Activated naive CD8-positive, alpha-beta T cell (primary cell): ENCODE measurements around the gene DND1.
A peak's percentile ranks its signal among the peaks of the same experiment; 100 is the strongest.
"Not testable (repeated sequence)": the region's sequence is repeated elsewhere in the genome, so short reads cannot be mapped to it uniquely, and the experiment has no call there.

Experiments used
- H3K27ac Mint-ChIP-seq: one replicate; pipeline ENCODE4 v1.8.0; 2021; ENCODE audit warnings: mixed read lengths
- H3K27me3 Mint-ChIP-seq: one replicate; pipeline ENCODE4 v1.8.0; 2021; ENCODE audit warnings: mixed read lengths
- H3K36me3 Mint-ChIP-seq: one replicate; pipeline ENCODE4 v1.8.0; 2021; ENCODE audit warnings: mixed read lengths
- H3K4me1 Mint-ChIP-seq: one replicate; pipeline ENCODE4 v1.8.0; 2021; ENCODE audit warnings: low read depth, mixed read lengths
- H3K4me3 Mint-ChIP-seq: one replicate; pipeline ENCODE4 v1.8.0; 2021; ENCODE audit warnings: mild to moderate bottlenecking, mixed read lengths
- H3K9me3 Mint-ChIP-seq: one replicate; pipeline ENCODE4 v1.8.0; 2021; ENCODE audit warnings: low read depth, mixed read lengths

DND1 gene

DNA sequence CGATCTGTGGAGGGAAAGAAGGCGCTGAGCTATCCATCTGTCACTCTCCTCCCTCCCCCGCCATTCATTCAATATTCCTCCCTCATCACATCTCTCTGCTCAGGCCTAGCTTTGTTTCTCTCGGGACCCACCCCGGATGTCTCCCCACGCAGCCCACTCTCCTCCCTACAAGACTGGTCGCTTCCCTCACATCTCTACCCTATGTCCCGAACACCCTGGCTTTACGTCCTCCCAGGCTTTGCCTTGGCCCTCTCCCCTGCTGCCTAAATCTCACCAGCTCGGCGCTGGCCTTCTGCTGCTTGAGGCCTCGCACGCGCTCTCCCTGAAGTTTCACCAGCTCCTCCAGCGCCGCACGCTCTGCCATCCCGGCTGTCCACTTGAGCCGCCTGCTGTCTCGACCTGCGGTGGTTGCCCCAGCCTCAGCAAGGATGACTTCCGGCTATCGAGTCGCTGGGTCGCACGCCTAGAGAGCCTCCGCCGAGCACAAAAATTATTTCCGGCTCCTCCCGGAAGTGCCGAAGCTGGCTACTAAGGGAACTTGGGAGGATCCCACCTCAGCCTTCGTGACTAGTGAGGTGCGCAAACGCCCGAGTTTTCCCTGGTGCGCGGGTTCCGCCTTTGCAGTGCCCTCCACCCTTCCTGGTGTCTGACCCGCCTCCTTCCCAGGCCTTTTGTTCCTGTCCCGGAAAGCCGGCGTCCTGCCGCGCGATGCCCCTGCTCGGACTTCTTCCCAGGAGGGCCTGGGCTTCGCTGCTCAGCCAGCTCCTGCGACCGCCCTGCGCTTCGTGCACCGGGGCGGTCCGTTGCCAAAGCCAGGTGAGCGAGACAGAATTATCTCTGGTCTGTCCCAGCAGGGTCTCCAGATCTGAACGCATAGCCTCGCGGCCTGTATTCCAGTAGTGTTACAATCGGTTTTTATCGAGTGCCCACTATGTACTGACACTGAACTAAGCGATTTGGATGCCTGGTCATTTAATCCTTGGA is 17.9 kb upstream of the DND1 start, which contains the start of the genes HARS1 and HARS2:
Gene HARS1 (minus strand): TSS at position 430 of the 984 bp plus-strand sequence. CDS start 66 bp downstream, at position 364.
Gene HARS2 (plus strand): TSS at position 515 of the 984 bp plus-strand sequence. CDS start 194 bp downstream, at position 709.
- peak within 1 kb of the TSS; percentile 100 for H3K4me3 Mint-ChIP-seq
- H3K9me3 Mint-ChIP-seq: no peaks in the 10 kb centered on the region
- peaks cover 44% of the 10 kb centered on the region for H3K4me1 Mint-ChIP-seq
- H3K27me3 Mint-ChIP-seq: no peaks in the 10 kb centered on the region
- H3K27ac Mint-ChIP-seq: peak within 1 kb of the TSS; percentile 99
- peaks cover 4% of the 10 kb centered on the region for H3K36me3 Mint-ChIP-seq

DNA sequence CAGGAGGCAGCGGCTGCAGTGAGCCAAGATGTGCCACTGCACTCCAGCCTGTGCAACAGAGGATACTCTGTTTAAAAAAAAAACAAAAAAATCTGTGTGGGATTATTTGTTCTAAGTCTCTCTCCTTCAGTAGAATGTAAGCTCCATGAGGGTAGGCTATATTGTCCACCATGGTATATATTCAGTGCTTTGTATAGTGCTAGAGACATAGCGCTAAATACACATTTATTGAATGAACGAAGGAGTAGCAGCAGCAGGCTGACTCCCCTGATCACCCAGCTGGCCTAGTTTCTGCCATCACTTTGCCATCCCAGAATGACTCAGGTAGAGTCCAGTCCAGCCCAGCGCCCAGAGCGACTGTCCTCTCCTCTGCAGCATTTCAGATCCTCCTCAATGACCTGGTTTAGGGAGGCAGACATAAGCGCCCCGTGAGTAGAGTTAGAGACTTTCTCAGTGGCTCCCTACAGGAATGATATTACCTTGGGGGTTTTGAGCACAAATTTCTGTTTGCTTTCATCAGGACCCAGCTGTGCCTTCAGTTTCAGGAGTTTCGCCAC is 17.1 kb upstream of the DND1 start:
- Mint-ChIP-seq H3K4me3 (peak overlapping the region; percentile 100), H3K9me3 (no peaks in the 10 kb centered on the region), H3K36me3 (peaks cover 4% of the 10 kb centered on the region), H3K27ac (peak overlapping the region; percentile 99), H3K4me1 (peaks cover 44% of the 10 kb centered on the region), H3K27me3 (no peaks in the 10 kb centered on the region)

DNA sequence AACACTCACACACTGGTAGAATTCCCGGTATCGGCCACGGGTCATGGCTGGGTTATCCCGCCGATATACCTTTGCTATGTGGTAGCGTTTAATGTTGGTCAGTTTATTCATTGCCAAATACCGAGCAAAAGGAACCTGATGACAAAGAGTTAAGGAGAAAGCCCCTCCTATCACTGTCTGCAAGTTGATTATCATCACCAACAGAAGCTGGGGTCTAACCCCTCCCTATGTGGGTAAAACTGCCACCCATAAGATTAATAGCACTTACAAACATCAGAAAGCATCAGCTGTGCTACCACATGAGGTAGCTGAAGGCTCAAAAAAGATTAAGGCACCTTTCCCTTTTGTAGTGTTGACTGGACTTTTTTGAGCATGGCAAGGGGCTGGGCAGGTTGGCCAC is 5.6 kb upstream of the DND1 start:
- Mint-ChIP-seq H3K27ac (no peak overlapping the region), H3K36me3 (peaks cover 9% of the 10 kb centered on the region), H3K9me3 (no peaks in the 10 kb centered on the region), H3K4me3 (no peak overlapping the region), H3K27me3 (no peaks in the 10 kb centered on the region), H3K4me1 (peaks cover 4% of the 10 kb centered on the region)

DNA sequence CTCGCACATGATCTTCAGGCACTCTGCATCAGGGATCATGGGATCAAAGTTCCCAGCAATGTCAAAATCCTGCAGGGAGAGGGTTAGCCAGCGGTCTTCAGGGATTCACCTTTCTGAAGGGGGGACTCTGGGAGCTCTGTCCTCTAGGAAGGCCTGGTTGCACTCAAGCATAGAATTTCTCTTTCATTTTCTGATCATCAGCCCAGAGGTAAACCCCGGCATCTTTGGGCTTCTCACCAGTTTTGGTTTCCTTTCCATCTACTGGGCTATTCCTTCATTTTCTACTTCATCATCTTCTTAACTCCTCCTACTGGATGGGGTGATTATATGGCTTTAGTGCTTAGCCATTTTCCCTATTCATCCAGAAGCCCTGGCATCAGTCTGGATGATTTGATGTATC is 4.6 kb upstream of the DND1 start:
- no peaks in the 10 kb centered on the region for H3K9me3 Mint-ChIP-seq
- H3K27ac Mint-ChIP-seq: peak overlapping the region; percentile 68
- no peak overlapping the region for H3K4me3 Mint-ChIP-seq
- peaks cover 8% of the 10 kb centered on the region for H3K36me3 Mint-ChIP-seq
- H3K4me1 Mint-ChIP-seq: peaks cover 4% of the 10 kb centered on the region
- no peaks in the 10 kb centered on the region for H3K27me3 Mint-ChIP-seq

DNA sequence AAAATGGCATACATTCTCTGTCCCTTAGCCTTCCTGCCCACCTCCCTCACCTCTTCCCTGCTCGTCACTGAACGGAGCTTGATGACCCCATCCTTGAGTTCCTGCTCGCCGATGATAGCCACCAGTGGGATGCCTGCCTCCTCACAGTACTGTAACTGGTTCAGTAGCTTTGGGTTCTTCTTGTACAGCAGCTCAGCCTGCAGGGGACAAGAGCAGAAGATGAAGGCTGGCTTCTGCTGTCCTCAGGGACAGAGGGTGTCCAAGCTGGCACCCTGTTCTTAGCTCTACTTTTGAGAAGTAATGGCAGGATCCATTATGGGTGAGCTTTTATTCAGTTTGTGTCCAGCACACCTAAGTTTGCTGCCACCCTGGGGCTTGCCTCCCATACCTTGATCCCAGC is 1.3 kb upstream of the DND1 start:
- Mint-ChIP-seq H3K9me3 (no peaks in the 10 kb centered on the region), H3K4me1 (peaks cover 4% of the 10 kb centered on the region), H3K27me3 (no peaks in the 10 kb centered on the region), H3K27ac (no peak overlapping the region), H3K4me3 (no peak overlapping the region), H3K36me3 (peaks cover 6% of the 10 kb centered on the region)

DNA sequence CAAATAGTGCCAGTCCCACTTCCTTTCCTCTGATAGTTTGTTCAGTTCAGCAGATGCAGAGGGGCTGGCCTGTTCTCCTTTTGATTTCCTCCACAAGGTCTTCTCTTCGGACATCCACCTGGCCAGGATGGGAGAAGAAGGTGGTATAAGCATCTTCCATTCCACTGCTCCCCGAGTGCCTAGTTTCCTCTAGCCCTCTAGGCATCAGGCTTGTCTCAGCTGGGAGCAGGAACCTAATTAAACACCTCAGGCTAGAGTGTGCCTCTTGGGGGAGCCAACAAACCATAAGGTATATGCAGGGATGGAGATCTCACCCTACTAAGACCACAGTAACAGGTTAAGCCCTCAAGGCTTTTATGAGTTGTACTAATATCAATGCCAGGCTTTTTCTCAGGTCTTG is 835 bp upstream of the DND1 start:
- Mint-ChIP-seq H3K4me3 (no peak overlapping the region), H3K27me3 (no peaks in the 10 kb centered on the region), H3K36me3 (peaks cover 6% of the 10 kb centered on the region), H3K9me3 (no peaks in the 10 kb centered on the region), H3K4me1 (peaks cover 4% of the 10 kb centered on the region), H3K27ac (no peak overlapping the region)

DNA sequence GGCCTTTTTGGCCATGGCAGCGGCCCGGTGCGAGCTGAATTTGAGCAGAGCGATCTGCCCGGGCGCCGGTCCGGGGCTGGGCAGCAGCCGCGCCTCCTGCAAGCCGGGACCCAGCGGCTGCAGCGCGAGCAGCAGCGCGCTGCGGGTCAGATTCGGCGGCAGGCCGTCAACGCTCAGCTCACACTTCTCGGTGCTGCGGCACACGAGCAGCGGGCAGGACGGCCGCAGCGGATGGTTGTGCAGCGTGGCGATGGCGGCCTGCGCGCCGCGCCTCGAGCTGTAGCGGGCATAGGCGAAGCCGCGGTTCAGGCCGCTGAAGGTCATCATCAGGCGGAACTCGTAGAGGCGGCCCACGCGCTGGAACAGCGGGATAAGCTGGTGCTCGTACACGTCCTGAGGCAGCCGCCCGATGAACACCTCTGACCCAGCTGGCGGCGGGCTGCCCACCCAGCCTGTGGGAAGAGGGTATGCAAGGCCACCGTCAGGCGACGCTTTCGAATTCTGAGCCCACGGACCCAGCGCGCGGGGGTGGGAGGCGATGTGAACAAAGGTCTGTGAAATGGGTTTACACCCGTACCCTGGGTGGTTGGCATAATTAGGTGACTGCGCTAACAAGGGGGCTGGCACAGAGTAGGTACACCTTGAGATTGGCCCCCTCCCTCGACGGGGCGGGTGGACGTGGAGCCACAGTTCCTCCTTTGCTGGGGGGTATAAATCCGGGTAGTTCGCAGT is 755 bp downstream of the DND1 start:
- H3K36me3 Mint-ChIP-seq: peaks cover 9% of the 10 kb centered on the region
- no peaks in the 10 kb centered on the region for H3K27me3 Mint-ChIP-seq
- no peaks in the 10 kb centered on the region for H3K9me3 Mint-ChIP-seq
- H3K4me3 Mint-ChIP-seq: no peak overlapping the region
- H3K4me1 Mint-ChIP-seq: peaks cover 11% of the 10 kb centered on the region
- no peak overlapping the region for H3K27ac Mint-ChIP-seq

DNA sequence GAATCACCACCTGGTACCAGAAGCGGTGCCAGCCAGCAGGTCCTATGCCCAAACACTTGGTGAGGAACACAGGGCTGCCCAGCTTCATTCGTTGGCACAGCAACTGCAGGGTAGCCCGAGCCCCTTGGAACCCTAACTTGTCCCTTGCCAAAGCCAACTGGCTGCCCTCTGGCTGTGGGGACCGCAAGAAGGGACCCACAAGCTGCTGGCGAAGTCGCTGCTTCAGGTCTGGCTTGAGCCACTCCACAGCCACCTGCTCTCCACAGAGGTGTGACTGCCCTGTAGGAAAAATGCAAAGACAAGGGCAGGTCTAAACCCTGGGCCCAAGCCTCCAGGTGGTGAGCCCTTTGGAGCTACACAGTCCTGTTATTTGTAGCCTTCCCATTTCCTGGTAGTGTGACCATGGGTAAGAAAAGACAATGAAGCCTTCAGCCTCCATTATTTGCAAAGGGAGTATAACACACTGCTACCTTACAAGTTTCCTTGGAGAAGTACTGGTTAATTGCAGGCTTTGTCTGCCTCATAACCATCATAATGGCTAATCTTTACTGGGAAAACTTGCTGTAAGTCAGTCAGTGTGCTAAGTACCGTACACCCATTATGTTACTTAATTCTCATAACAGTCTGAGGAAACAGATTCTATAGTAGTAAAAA is 1.8 kb downstream of the DND1 start:
- Mint-ChIP-seq H3K4me3 (no peak overlapping the region), H3K9me3 (no peaks in the 10 kb centered on the region), H3K36me3 (peaks cover 14% of the 10 kb centered on the region), H3K27me3 (no peaks in the 10 kb centered on the region), H3K27ac (no peak overlapping the region), H3K4me1 (peaks cover 21% of the 10 kb centered on the region)

DNA sequence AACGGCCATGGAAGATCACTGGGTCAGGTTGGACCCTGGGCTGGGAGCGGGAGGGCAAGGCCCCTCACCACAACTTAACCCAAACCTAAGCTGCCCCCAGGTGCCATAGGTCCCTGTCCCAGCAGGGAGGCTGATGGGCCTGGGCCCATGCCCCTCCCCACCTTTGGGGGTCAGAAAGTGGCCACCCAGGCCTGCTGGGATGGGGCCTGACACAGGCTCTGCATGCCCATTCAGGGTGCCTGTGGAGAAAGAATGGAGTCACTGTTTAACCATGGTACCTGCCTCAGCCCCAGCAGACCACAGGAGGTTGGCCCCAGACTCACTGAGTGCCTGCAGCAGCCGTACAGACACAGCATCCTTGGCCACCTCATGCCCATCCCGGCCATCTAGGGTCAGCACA is 2.3 kb downstream of the DND1 start:
- not testable (repeated sequence) for H3K27me3 Mint-ChIP-seq, H3K27ac Mint-ChIP-seq, H3K9me3 Mint-ChIP-seq, H3K4me3 Mint-ChIP-seq
- Mint-ChIP-seq H3K4me1 (peaks cover 25% of the 10 kb centered on the region), H3K36me3 (peaks cover 17% of the 10 kb centered on the region)

DNA sequence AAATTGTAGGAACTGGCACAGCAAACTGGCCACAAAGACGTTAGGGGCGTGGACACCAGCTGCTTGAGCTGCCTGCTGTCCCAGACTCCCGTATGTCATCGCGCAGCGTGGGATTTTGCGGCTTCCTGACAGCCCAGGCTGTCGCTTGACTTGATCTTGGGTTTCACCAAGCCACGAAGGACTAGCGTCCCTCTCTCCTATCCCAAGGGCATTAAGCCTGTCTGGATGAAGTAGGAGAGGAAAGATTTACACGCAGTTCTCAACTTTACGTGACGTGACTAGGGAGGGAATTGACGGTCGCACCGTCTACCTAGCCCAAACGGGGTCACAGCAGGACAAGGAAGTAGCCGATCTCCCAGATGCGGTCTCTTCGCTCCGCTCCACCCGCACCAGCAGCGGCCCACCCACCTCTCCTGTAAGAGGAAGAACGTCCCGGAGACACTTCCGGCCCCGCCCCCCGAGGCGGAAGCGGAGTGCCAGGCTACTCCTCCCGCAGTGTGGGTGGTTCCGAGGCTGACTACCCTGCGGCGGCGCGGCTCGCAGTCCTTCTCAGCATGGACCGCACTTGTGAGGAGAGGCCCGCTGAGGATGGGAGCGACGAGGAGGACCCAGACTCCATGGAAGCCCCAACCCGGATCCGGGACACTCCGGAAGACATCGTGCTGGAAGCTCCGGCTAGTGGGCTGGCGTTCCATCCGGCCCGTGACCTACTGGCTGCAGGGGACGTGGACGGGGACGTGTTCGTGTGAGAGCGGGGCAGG is 8.8 kb downstream of the DND1 start, which contains the start of gene WDR55:
Gene WDR55 (plus strand): TSS at position 546 of the 761 bp plus-strand sequence. CDS start 9 bp downstream, at position 555.
- H3K4me1 Mint-ChIP-seq: peaks cover 37% of the 10 kb centered on the region
- H3K27ac Mint-ChIP-seq: peak within 1 kb of the TSS; percentile 95
- H3K4me3 Mint-ChIP-seq: peak within 1 kb of the TSS; percentile 98
- no peaks in the 10 kb centered on the region for H3K9me3 Mint-ChIP-seq
- no peaks in the 10 kb centered on the region for H3K27me3 Mint-ChIP-seq
- peaks cover 15% of the 10 kb centered on the region for H3K36me3 Mint-ChIP-seq

DNA sequence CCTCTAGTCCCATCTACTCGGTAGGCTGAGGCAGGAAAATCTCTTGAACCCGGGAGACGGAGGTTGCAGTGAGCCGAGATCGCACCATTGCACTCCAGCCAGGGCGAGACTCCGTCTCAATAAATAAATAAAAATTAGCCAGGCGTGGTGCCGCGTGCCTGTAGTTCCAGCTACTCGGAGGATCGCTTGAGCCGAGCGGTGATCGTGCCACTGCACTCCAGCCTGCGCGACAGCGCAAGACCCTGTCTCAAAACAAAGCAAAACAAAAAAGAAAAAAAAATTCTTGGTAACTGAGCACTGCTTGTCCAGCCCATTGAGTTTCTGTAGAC is 9.4 kb downstream of the DND1 start:
- Mint-ChIP-seq H3K27ac (peak overlapping the region; percentile 95), H3K4me1 (peaks cover 37% of the 10 kb centered on the region), H3K36me3 (peaks cover 15% of the 10 kb centered on the region), H3K4me3 (peak overlapping the region; percentile 98), H3K27me3 (no peaks in the 10 kb centered on the region), H3K9me3 (no peaks in the 10 kb centered on the region)

DNA sequence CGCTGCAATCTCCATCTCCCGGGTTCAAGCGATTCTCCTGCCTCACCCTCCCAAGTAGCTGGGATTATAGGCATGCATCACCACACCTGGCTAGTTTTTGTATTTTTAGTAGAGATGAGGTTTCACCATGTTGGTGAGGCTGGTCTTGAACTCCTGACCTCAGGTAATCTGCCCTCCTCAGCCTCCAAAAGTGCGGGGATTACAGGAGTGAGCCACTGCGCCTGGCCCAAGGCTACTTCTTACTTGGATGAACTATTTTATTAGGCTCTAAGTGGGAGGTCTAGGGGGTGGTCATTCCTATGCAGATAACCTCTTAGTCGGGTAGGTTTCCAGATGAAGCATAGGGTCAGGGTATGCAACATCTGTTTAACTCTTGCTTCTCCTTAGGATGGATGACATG is 13.0 kb downstream of the DND1 start:
- not testable (repeated sequence) for H3K27me3 Mint-ChIP-seq, H3K9me3 Mint-ChIP-seq, H3K27ac Mint-ChIP-seq, H3K4me3 Mint-ChIP-seq
- Mint-ChIP-seq H3K36me3 (peaks cover 11% of the 10 kb centered on the region), H3K4me1 (peaks cover 14% of the 10 kb centered on the region)

DNA sequence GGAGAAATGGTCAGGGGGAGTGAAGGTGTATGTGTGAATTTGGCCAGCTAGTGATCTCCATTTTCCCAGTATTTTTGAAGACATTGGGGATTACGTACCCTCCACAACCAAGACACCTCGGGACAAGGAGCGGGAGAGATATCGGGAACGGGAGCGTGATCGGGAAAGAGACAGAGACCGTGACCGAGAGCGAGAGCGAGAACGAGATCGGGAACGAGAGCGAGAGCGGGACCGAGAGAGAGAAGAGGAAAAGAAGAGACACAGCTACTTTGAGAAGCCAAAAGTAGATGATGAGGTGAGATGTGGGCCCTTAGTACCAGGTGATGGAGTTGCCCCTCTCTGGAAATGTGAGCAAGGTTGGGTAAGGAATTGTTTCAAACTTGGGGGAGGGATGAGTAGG is 14.5 kb downstream of the DND1 start:
- H3K27ac Mint-ChIP-seq: no peak overlapping the region
- peaks cover 11% of the 10 kb centered on the region for H3K36me3 Mint-ChIP-seq
- H3K9me3 Mint-ChIP-seq: no peaks in the 10 kb centered on the region
- H3K4me3 Mint-ChIP-seq: no peak overlapping the region
- peaks cover 8% of the 10 kb centered on the region for H3K4me1 Mint-ChIP-seq
- H3K27me3 Mint-ChIP-seq: no peaks in the 10 kb centered on the region

DNA sequence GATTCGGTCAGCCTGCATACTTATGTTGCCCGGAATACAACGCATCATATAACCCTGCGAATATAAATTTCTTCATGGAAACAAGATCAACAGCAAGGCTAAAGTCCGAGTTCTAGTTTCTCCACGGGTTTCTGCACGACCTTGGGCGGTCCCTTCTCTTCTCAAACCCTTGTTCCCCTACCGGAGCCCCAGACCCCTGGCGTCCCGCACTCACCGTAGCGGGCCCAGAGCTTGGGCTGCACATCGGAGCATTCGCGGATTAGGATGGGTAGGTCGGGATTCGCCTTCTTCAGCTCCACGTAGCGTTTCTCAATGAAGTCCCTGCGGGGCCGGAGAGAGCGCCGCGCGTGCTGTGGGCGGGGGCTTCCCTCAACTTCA is 26.3 kb downstream of the DND1 start:
- Mint-ChIP-seq H3K9me3 (no peaks in the 10 kb centered on the region), H3K27me3 (no peaks in the 10 kb centered on the region), H3K36me3 (peaks cover 10% of the 10 kb centered on the region), H3K4me1 (peaks cover 49% of the 10 kb centered on the region), H3K27ac (peak overlapping the region; percentile 98), H3K4me3 (peak overlapping the region; percentile 100)
